GM21515 (cell line): ENCODE data around the gene CCN5.

Experiments used
- ATAC-seq: cut with Tn5 transposase; IDR thresholded peaks from one replicate; pipeline ENCODE4 v1.9.1; 2021; ENCODE audit not compliant: unreplicated experiment

CCN5 gene

GRCh38 chr20:44735816-44736169 lies 20.6 kb downstream of the CCN5 start:
- ATAC-seq = no peak

DNA sequence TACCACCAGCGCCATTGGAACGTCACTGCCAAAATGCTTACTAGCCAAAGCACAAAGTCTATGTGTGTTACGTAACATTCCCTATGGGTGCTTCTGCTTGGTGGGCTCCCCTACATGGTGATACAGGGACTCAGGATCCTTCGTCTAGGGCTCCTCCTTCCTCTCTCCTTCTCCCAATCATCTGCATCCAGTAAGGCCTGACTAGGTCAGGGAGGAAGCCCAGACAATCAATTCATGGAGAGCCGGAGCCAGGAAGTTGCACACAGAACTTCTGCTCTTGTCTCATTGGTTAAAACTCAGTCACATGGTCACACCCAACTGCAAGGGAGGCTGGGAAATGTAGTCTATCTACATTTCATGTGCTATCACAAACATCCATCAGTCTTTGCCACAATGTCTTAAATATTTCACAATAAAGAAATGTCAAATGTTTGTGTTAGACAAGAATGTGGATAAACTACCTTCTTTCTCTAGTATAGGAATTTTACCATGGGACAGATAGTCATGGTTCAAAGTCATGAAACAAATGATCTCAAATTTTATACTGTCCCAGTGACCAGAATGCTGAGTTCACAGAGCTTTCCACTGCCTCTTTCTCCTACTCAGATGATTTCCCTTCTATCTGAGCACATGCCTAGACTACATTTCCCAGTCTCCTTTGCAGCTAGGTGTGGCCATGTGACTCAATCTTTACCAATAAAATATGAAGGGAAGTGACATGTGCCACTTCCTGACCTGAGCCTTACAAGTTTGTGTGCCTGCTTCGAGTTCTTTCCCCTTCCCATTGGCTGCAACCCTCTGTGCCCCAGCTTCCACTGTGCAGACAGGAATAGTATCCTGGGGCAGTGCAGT lies 21.2 kb downstream of the CCN5 start:
- ATAC-seq = no peak

GRCh38 chr20:44737116-44737515 lies 21.9 kb downstream of the CCN5 start:
- ATAC-seq = no peak

- ATAC-seq = no peak
Observed at GRCh38 chr20:44738813-44739477, 23.8 kb downstream of the CCN5 start.

- ATAC-seq = no peak
Observed at GRCh38 chr20:44739942-44740341, 24.8 kb downstream of the CCN5 start.

DNA sequence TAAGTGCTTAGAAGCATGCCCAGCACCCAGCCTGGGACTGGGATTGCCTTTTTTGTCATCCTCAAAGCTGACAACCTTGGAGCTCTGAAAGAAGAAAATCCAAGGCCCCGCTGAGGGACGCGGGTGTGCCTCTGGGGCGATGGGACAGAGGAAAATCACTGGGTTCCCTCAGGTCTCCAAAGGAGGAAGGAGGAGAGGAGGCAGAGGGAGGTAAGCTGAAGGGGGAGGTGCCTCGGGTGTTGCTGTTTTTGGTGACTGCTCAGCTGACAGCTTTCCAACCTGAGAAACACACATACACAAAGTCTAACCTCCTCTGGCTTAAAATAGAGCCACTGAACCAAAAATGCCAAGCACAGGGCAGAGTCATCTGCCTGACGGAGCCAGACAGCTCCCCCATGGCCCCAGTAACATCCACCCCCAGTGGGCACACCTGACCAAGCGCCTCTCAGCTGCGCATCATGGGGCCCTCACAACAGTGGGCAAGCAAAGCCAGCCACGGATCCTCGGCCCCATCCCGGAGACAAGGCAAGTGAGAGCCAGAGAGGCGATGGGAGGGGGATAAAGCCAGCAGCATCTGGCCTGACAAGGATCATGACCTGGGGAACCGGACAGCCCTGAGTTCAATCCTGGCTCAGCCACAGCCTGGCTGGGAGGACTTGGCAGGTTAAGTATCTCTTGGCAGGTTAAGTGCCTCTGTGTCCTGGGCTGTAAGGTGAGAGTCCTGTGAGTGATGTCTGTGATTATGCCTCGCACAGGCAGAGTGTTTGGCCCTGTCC lies 27.3 kb downstream of the CCN5 start:
- ATAC-seq = no peak

GRCh38 chr20:44743080-44743701 lies 28.0 kb downstream of the CCN5 start:
- ATAC-seq = no peak

DNA sequence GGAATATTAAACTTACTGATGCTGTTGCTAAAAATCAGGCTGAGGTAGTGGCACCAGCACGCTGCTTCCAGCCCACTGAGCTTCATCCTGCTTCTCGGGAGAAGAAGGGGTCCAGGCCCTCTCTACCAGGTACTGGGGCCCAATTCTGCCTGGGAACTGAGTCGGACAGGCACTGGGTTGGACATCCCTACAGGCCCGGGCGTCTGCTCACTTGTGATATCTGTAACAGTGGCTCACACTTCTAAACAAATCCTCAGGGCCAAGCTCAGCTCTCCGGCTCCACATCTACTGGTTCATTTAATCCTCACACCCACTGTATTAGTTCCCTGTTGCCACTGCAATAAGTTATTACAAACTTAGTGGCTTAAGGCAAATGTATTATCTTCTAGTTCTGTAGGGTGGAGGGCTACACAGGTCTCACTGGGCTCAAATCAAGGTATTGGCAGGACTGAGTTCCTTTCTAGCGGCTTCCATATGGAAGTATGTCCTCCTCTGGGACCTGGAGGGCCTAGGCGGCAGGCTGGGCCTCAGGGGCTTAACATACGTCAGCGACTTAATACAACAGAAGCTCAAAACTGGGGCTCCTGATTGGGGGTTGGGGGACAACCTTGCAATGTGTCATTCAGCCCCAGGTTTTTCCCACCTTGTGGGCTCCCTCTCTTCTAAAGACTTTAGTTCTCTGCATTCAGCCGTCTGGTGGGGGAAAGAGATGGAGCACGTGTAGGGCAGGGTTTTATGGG lies 28.9 kb downstream of the CCN5 start:
- no peak for ATAC-seq

GRCh38 chr20:44745122-44745597 lies 30.0 kb downstream of the CCN5 start:
- no peak for ATAC-seq

- ATAC-seq = no peak
Observed at GRCh38 chr20:44745598-44746366, 30.6 kb downstream of the CCN5 start, which contains the start of gene KCNK15. Gene KCNK15 (plus strand): TSS chr20:44745865. CDS start chr20:44745911, 46 bp downstream.

DNA sequence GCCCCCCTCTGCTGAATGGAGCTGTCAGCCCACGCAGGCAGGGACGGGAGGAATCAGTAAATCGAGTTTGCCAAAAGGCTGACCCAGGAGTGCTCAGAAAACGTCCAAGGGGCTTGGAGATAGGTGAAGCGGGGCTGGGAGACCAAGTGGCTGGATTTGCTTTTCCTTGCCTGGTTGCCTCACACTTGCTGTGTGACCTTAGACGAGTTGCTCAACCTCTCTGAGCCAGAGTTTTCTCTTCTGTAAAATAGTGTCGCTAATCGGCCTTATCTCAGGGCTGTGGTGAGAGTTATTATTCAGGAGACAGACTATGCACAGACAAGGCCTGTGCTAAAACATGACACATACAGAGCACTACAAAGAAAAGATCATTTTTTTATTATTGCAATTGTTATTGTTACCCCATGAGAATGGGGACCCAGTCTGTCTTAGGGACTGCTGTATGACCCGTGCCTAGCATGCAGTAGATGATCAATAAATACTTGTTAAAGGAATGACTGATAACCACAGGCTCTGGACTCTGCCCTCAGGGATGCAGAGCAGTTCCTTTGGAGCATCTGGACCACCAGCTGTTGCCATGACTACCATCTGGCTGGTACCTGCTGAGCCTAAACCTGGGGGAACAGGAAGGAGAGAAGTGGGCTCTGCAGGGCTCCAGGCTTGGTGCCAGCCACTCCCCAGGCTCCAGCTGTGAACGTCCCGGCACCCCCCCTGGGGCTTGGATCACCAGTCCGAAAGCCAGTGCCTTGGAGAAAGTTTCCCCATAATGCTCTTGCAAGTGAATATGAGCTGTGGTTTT lies 31.4 kb downstream of the CCN5 start:
- ATAC-seq = no peak

- no peak for ATAC-seq
Observed at GRCh38 chr20:44747166-44748004, 32.2 kb downstream of the CCN5 start.

DNA sequence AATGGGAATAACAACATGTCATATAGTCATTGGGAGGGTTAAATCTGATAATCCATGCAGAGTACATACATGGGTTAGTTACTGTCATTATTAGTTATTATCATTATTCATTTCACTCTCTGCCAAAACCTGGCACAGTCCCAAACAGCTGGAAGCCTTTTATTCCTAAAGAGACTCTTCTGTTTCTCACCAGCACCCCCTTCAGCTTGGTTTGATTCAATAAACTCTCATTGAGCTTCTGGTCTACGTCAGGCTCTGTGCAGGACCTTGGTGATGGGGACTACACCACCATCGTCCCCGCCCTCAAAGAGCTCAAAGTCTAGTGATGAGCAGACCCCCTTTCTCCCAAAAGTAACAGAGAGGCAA lies 32.8 kb downstream of the CCN5 start:
- no peak for ATAC-seq

DNA sequence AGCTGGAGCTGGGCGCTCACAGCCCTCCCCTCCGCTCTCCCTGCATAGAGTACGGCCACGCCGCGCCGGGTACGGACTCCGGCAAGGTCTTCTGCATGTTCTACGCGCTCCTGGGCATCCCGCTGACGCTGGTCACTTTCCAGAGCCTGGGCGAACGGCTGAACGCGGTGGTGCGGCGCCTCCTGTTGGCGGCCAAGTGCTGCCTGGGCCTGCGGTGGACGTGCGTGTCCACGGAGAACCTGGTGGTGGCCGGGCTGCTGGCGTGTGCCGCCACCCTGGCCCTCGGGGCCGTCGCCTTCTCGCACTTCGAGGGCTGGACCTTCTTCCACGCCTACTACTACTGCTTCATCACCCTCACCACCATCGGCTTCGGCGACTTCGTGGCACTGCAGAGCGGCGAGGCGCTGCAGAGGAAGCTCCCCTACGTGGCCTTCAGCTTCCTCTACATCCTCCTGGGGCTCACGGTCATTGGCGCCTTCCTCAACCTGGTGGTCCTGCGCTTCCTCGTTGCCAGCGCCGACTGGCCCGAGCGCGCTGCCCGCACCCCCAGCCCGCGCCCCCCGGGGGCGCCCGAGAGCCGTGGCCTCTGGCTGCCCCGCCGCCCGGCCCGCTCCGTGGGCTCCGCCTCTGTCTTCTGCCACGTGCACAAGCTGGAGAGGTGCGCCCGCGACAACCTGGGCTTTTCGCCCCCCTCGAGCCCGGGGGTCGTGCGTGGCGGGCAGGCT lies 35.1 kb downstream of the CCN5 start:
- ATAC-seq = no peak

DNA sequence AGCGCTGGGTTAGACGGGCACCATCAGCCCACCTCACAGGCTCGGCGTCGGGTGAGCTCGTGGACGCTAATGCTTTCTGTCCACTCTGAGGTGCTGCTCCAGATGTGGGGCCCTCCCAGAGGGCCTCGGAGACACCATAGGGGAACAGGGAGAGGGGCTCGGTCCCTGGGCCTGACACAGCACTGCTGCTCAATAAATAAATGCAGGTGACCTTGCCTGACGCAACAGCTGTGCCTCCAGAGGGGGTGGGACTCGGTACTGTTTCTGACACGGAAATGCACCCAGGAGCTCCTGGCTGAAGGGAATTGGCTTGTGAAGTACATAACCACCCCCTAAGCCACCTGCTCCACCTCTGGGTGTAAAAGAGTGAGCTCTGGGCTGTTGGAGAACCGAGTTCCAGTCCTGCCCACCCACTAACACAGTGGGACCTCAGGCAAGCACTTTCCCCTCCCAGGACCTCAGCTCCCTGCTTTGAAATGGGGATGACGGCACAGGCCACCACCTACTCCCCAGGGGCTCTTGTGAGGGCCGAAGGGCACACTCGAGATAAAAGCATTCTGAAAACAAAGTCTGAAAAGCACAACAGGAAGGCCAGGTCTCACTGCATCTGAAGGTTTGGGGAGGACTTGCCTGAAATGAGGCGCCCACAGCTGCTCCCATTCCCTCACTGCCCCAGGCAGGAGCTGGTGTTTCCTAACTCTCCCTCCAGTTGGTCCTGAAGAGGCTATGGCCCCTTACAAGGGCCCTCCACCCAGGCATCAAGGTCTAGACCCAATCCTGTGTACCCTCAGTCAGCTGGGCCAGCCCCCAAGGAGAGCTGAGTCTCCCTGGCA lies 37.1 kb downstream of the CCN5 start:
- ATAC-seq = no peak

- no peak for ATAC-seq
Observed at GRCh38 chr20:44754554-44754953, 39.4 kb downstream of the CCN5 start.
